Gastrocnemius medialis (tissue), 4 donors: ENCODE measurements around the gene ZNF516. TPM values are rescaled to one million over a fixed set of nuclear protein-coding genes. Genes with fewer than 3 reads are reported as not detected.

Experiments
- ATAC-seq, 2 donors: fragments of 150-250 bp; one replicate each; pipeline ENCODE4 v1.9.1; 2016
- DNase-seq, 2 donors: peaks; one replicate each; pipeline ENCODE4 v3.0.0-alpha.2; 2019
- H3K27ac ChIP-seq, 4 donors: fragments of 200-600 bp; sonication (generic); 1 replicate in 1 of 4; 2 replicates in 3 of 4; pipeline ENCODE4 v1.5.1; 2016 to 2018; ENCODE audit warnings: mild to moderate bottlenecking in 2 of 4, moderate library complexity in 1 of 4
- H3K27me3 ChIP-seq, 3 donors: fragments of 200-600 bp; sonication (generic) in 2 of 3; 1 replicate in 1 of 3; 2 replicates in 2 of 3; pipeline versions ENCODE4 v1.5.1 to v1.6.0; 2016 to 2019; ENCODE audit warnings: mild to moderate bottlenecking in 1 of 3, moderate library complexity in 1 of 3
- H3K36me3 ChIP-seq, 2 donors: fragments of 200-600 bp; sonication (generic) in 1 of 2; one replicate each; pipeline ENCODE4 v1.5.1; 2017 to 2018
- H3K4me1 ChIP-seq, 2 donors: fragments of 200-600 bp; sonication (generic) in 1 of 2; one replicate each; pipeline ENCODE4 v1.5.1; 2016 to 2017; ENCODE audit warnings: mild to moderate bottlenecking in 2 of 2
- H3K4me3 ChIP-seq, 4 donors: fragments of 200-600 bp; sonication (generic) in 3 of 4; 1 replicate in 1 of 4; 2 replicates in 3 of 4; pipeline ENCODE4 v1.5.1; 2016 to 2019; ENCODE audit warnings: mild to moderate bottlenecking in 2 of 4
- H3K9me3 ChIP-seq, 3 donors: fragments of 200-600 bp; sonication (generic) in 2 of 3; 1 replicate in 1 of 3; 2 replicates in 2 of 3; pipeline ENCODE4 v1.5.1; 2016 to 2019
- POLR2A ChIP-seq, 2 donors: fragments of 450-650 bp; IDR thresholded peaks; one replicate each; pipeline ENCODE4 v1.6.1; 2017; ENCODE audit warnings: antibody characterized with exemption in 2 of 2, mild to moderate bottlenecking in 2 of 2, moderate library complexity in 2 of 2
- in situ Hi-C, 4 donors: fragments of 200-750 bp; cut with MboI; loops; one replicate each; pipeline versions ENCODE4 v1.15.0 to v1.8.0; 2017; ENCODE audit warnings: low sequenced_read_pairs in 4 of 4
- intact Hi-C: fragments of 100-400 bp; cut with DNase I; formaldehyde crosslinking; loops from one replicate; pipeline ENCODE4 v1.15.1; 2023; ENCODE audit warnings: low total_unique reads
- total RNA-seq, 4 donors: library from RNA; depleted of rRNA; stranded (reverse); fragments of >200 nt; gene quantifications; one replicate each; pipeline versions ENCODE4 v1.1.0 to v1.2.3, GENCODE V29; 2016
- TF ChIP-seq, protein P1 (sequence below), 5 experiments: fragments of 450-650 bp in 3 of 5; fragments of 200-600 bp in 2 of 5; sonication (generic) in 2 of 5; IDR thresholded peaks in 4 of 5; conservative IDR thresholded peaks in 1 of 5; 1 replicate in 4 of 5; 2 replicates in 1 of 5; pipeline ENCODE4 v1.5.1; 2016 to 2019; ENCODE audit warnings: antibody characterized with exemption in 5 of 5, mild to moderate bottlenecking in 3 of 5, moderate library complexity in 3 of 5

ZNF516 gene
- total RNA-seq, 4 donors from 2014 or later: 8.4 to 19.3 (median 12.4) TPM

DNA sequence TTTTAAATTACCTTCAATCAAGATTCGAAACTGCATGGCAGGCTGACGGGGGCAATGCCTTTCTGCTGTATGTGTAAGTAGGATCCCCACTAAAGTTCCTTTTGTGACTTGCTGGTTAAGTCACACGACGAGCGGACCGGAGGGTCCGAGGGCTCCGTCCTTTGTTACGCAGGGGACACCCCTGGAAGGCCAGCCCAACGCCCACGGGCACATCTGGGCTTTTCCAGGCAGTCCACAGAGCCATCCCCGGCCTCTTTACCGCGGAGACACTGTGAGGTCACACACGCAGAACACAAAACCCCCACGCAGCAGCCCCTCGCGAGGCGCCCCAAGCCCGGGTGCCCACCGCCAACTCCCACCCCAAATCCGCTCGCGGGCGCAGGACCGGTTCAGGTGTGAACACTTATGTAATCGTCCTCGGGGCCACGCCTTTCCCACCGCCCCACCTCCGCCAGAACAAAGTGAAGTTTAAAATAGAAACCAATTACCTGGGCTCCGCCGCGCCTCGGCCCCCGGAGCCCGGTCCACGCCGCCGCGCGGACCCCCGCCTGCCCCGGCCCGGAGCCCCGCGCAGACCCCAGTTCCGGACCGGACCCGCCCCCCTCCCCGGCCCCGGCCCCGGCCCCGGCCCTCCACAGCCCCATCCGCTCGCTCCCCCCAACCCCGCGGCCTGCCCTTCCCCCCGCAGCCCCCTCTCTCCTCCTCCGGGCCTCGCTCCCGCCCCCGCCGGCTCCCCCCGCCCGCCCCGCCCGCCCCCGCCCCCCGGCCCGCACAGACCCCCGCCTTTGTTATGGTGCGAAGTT lies 4.2 kb downstream of the ZNF516 start:
- peaks cover 40 to 43% of the 10 kb centered on the region in 2 donors for H3K4me1 ChIP-seq
- H3K27ac ChIP-seq: peak overlapping the region; percentile 82 to 99 (median 96)
- H3K36me3 ChIP-seq: no peaks in the 10 kb centered on the region
- in situ Hi-C loops (no loop called here), intact Hi-C loops (loop anchor here (10.0 kb wide), 3 partner anchors 574 to 1286 kb away; partner anchors contain the start of genes MBP and PTGR3)
- DNase-seq: peak; percentile 48 to 53
- H3K27me3 ChIP-seq: no peaks in the 10 kb centered on the region
- peak in 1 of 2 donors; percentile 22 for TF ChIP-seq POLR2A (IDR thresholded peaks at IDR 0.05)
- TF ChIP-seq, protein P1, sequence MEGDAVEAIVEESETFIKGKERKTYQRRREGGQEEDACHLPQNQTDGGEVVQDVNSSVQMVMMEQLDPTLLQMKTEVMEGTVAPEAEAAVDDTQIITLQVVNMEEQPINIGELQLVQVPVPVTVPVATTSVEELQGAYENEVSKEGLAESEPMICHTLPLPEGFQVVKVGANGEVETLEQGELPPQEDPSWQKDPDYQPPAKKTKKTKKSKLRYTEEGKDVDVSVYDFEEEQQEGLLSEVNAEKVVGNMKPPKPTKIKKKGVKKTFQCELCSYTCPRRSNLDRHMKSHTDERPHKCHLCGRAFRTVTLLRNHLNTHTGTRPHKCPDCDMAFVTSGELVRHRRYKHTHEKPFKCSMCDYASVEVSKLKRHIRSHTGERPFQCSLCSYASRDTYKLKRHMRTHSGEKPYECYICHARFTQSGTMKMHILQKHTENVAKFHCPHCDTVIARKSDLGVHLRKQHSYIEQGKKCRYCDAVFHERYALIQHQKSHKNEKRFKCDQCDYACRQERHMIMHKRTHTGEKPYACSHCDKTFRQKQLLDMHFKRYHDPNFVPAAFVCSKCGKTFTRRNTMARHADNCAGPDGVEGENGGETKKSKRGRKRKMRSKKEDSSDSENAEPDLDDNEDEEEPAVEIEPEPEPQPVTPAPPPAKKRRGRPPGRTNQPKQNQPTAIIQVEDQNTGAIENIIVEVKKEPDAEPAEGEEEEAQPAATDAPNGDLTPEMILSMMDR (IDR thresholded peaks at IDR 0.05 in 4 of 5, conservative IDR thresholded peaks at IDR 0.05 in 1 of 5): no peak
- no peak for ATAC-seq
- peak overlapping the region; percentile 82 to 88 (median 86) for H3K4me3 ChIP-seq
- H3K9me3 ChIP-seq: no peaks in the 10 kb centered on the region

- no peaks in the 10 kb centered on the region for H3K27me3 ChIP-seq
- H3K27ac ChIP-seq: peak overlapping the region; percentile 82 to 99 (median 96)
- H3K4me1 ChIP-seq: peaks cover 40 to 46% of the 10 kb centered on the region in 2 donors
- in situ Hi-C loops (no loop called here), intact Hi-C loops (loop anchor here (10.0 kb wide), 3 partner anchors 575 to 1285 kb away; partner anchors contain the start of genes MBP and PTGR3)
- no peak for ATAC-seq
- no peak for DNase-seq
- TF ChIP-seq POLR2A (IDR thresholded peaks at IDR 0.05): no peak
- TF ChIP-seq, protein P1 (IDR thresholded peaks at IDR 0.05 in 4 of 5, conservative IDR thresholded peaks at IDR 0.05 in 1 of 5): no peak
- peak overlapping the region; percentile 82 to 88 (median 86) for H3K4me3 ChIP-seq
- no peaks in the 10 kb centered on the region for H3K36me3 ChIP-seq
- H3K9me3 ChIP-seq: no peaks in the 10 kb centered on the region
These were observed 5.0 kb downstream of the ZNF516 start for GRCh38 chr18:76490033-76490432.

- Histone ChIP-seq H3K4me3 (no peak overlapping the region), H3K27me3 (no peaks in the 10 kb centered on the region), H3K4me1 (peaks cover 42 to 46% of the 10 kb centered on the region in 2 donors), H3K27ac (peak overlapping the region; percentile 82 to 99 (median 96)), H3K9me3 (no peaks in the 10 kb centered on the region), H3K36me3 (no peaks in the 10 kb centered on the region)
- in situ Hi-C loops: no loop called here
- TF ChIP-seq, protein P1 (IDR thresholded peaks at IDR 0.05 in 4 of 5, conservative IDR thresholded peaks at IDR 0.05 in 1 of 5): no peak
- TF ChIP-seq POLR2A (IDR thresholded peaks at IDR 0.05): no peak
- no peak for ATAC-seq
- intact Hi-C loops: loop anchor here (5.0 kb wide), 1 partner anchor 333 kb away; the partner anchor contains the start of gene ZNF236
- no peak for DNase-seq
These were observed 6.0 kb downstream of the ZNF516 start for GRCh38 chr18:76489081-76489480.

GRCh38 chr18:76488190-76488589 lies 6.9 kb downstream of the ZNF516 start:
- TF ChIP-seq, protein P1 (IDR thresholded peaks at IDR 0.05 in 4 of 5, conservative IDR thresholded peaks at IDR 0.05 in 1 of 5): no peak
- in situ Hi-C loops (no loop called here), intact Hi-C loops (loop anchor here (5.0 kb wide), 1 partner anchor 334 kb away; the partner anchor contains the start of gene ZNF236)
- no peaks in the 10 kb centered on the region for H3K27me3 ChIP-seq
- DNase-seq (no peak), ATAC-seq (no peak)
- no peak overlapping the region for H3K4me3 ChIP-seq
- H3K4me1 ChIP-seq: peaks cover 42 to 46% of the 10 kb centered on the region in 2 donors
- peak overlapping the region in 2 of 4 donors; percentile 38 to 98 for H3K27ac ChIP-seq
- H3K9me3 ChIP-seq: no peaks in the 10 kb centered on the region
- no peaks in the 10 kb centered on the region for H3K36me3 ChIP-seq
